Mucosa of stomach (tissue), 1 donor: ENCODE results near the gene SPDL1.
A peak's percentile ranks its signal among the peaks of the same experiment; 100 is the strongest.

ENCODE experiments used
- H3K27me3 ChIP-seq: one replicate; pipeline ENCODE4 v1.7.0; 2013; ENCODE audit warnings: mild to moderate bottlenecking, low read length; ENCODE audit not compliant: control insufficient read depth, insufficient read depth
- H3K36me3 ChIP-seq: one replicate; pipeline ENCODE4 v1.7.0; 2013; ENCODE audit warnings: low read length; ENCODE audit not compliant: control insufficient read depth, insufficient read depth
- H3K4me1 ChIP-seq: one replicate; pipeline ENCODE4 v1.7.0; 2013; ENCODE audit warnings: mild to moderate bottlenecking, low read length; ENCODE audit not compliant: control insufficient read depth, insufficient read depth
- H3K4me3 ChIP-seq: one replicate; pipeline ENCODE4 v1.7.0; 2013; ENCODE audit warnings: low read length
- H3K9ac ChIP-seq: one replicate; pipeline ENCODE4 v1.7.0; 2013; ENCODE audit warnings: mild to moderate bottlenecking, low read length, moderate library complexity
- H3K9me3 ChIP-seq: one replicate; pipeline ENCODE4 v1.7.0; 2013; ENCODE audit warnings: mild to moderate bottlenecking, low read length, moderate library complexity; ENCODE audit not compliant: control insufficient read depth
- donor health status: Pancreatic carcinoma.

SPDL1 gene

DNA sequence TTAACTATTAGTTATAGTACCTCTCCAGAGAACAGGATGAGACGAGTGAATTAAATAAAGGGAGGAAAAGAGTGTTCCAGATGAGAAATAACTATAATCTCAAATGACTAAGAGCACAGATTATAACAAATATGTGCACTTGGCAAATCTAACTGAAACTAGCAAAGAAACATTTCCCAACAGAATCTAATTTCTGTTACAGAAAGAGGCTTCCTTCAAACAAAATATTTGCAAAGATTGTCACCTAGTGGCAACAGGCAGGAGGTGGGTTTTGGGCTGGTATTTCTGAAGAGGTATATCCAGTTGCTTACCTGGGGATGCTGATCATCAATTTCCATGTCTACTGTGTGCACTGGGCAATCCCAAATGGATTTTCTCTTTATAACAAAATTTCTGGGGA is 5.6 kb upstream of the SPDL1 start:
- Histone ChIP-seq H3K9ac (no peak overlapping the region), H3K27me3 (no peaks in the 10 kb centered on the region), H3K4me3 (no peak overlapping the region), H3K9me3 (no peaks in the 10 kb centered on the region), H3K4me1 (peaks cover 4% of the 10 kb centered on the region), H3K36me3 (no peaks in the 10 kb centered on the region)

DNA sequence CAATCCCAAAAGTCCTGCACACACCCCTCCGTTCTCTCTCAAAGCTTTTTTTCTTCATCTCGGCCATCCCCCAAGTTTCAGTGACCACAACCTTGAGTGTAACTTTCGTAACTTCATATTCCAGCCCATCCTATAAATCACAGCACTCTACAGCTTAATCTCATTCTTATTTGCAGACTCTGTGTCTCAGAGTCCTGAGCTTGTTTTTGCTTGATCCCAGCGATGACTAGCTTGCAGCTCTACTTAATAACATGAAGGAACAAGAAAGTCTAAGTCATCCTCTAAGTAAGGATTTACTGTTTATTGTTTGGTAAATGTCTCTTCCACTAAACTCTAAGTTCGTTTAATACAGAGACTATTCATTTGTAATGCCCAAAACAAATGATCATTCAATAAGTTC is 2.6 kb upstream of the SPDL1 start:
- Histone ChIP-seq H3K36me3 (no peaks in the 10 kb centered on the region), H3K9me3 (no peaks in the 10 kb centered on the region), H3K4me1 (no peaks in the 10 kb centered on the region), H3K27me3 (no peaks in the 10 kb centered on the region), H3K4me3 (no peak overlapping the region), H3K9ac (no peak overlapping the region)

DNA sequence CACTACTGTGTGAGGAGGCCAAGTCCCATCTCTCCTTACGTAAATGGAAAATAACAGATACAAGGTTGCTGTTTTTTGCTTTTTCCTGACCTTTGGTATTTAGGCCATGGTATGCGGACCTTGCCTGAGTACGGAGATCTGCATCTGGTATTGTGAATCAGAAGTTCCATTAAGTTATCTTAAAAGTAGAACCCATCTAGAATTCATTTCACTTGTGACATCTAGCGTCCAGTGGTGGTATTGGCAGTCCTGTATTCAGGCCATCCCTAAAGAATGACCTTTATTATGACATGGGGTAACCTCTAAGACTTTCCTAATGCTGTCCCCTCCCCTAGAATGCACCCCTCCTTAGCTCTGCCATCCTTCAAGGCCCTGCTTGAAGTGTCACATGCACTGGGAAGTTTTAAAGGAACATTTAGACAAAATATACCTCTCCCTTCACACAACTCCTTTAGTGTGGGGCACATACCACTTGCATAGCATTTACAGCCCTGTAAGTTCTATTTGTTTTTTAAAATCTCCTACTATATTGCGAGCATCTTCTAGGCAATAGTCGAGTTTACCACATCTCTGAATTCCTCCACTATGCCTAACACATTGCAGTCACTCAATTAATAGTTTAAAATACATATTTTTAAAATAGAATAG is 1.9 kb upstream of the SPDL1 start:
- Histone ChIP-seq H3K9ac (no peak overlapping the region), H3K4me1 (no peaks in the 10 kb centered on the region), H3K36me3 (no peaks in the 10 kb centered on the region), H3K27me3 (no peaks in the 10 kb centered on the region), H3K9me3 (no peaks in the 10 kb centered on the region), H3K4me3 (no peak overlapping the region)

DNA sequence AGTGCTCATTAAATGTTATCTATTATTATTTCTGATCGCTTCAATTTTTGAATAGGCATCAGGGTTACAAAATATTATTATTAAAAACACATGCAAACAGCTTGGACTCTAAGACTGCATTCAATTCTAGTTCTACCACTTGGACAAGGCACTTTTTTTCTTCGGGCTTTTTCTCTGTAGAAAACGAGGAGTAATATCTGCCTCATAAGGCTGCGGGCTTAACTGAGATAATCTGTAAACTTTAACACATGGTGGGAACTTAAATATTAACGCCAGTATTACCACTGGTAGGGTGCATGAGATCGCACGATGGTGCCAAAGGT is 511 bp upstream of the SPDL1 start:
- H3K9ac ChIP-seq = peak overlapping the region; percentile 83

DNA sequence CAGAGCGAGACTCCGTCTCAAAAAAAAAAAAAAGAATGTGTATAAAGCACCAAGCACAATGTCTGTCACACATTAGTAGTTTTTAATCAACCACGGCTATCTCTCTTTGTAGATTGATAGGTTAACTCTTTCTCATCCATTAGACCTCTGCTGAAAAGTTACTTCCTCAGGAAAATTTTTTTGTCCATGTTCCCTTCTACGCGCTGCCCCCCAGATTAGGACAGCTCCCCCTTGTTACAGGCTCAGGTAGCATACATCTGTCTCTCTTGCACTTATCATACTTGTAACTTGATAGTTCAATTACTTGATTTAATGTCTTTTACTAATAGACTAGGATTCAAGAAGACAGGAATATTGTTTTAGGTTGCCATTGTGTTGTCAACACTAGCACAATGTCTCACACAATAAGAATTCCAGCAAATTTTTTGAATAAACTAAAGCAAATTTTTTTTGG is 1.5 kb downstream of the SPDL1 start:
- Histone ChIP-seq H3K36me3 (no peaks in the 10 kb centered on the region), H3K4me3 (no peak overlapping the region), H3K9ac (no peak overlapping the region), H3K27me3 (no peaks in the 10 kb centered on the region), H3K9me3 (no peaks in the 10 kb centered on the region), H3K4me1 (no peaks in the 10 kb centered on the region)

More for the DNA sequence above, 511 bp upstream of the SPDL1 start:
- Histone ChIP-seq H3K4me3 (peak overlapping the region; percentile 83), H3K4me1 (no peaks in the 10 kb centered on the region), H3K27me3 (no peaks in the 10 kb centered on the region), H3K9me3 (no peaks in the 10 kb centered on the region), H3K36me3 (no peaks in the 10 kb centered on the region)

DNA sequence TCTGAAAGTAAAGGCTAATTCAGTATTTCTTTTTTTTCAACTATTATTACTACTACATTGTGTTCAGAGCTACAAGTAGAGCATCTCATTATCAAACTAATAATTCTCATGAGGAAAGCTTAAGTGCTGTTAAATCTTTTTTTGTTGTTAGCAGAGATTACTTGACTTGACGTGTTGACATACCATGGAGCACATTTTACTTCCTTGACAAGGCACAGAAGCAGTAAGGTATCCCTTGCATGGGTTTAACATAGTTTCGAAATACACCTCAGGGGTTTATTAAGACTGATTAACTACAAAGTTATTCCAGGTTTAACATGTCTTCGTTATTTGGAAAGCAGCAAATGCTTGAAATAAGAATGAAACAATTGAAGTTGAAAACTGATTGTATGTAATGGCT is 7.0 kb downstream of the SPDL1 start:
- Histone ChIP-seq H3K4me3 (no peak overlapping the region), H3K36me3 (no peaks in the 10 kb centered on the region), H3K4me1 (peaks cover 10% of the 10 kb centered on the region), H3K27me3 (no peaks in the 10 kb centered on the region), H3K9ac (no peak overlapping the region), H3K9me3 (no peaks in the 10 kb centered on the region)

DNA sequence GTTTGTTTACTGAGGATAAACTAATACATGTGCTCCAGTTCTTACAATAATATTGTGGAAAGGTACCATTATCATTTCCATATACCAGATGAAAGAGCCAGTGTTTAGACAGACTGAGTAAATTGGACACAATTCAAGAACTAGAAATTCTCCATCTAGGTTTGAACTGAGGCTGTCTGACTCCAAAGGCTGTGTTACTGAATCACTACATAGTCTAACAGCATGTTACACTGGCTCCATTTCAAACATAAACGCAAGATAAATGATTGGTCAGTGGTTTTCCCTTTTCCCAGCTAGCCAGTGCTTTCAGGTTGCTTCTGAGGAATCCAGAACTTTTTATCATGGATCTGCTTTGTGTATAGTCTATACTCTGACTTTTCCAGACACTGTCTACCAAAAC is 8.1 kb downstream of the SPDL1 start:
- Histone ChIP-seq H3K27me3 (no peaks in the 10 kb centered on the region), H3K4me3 (no peak overlapping the region), H3K9ac (no peak overlapping the region), H3K36me3 (no peaks in the 10 kb centered on the region), H3K4me1 (peaks cover 10% of the 10 kb centered on the region), H3K9me3 (no peaks in the 10 kb centered on the region)

DNA sequence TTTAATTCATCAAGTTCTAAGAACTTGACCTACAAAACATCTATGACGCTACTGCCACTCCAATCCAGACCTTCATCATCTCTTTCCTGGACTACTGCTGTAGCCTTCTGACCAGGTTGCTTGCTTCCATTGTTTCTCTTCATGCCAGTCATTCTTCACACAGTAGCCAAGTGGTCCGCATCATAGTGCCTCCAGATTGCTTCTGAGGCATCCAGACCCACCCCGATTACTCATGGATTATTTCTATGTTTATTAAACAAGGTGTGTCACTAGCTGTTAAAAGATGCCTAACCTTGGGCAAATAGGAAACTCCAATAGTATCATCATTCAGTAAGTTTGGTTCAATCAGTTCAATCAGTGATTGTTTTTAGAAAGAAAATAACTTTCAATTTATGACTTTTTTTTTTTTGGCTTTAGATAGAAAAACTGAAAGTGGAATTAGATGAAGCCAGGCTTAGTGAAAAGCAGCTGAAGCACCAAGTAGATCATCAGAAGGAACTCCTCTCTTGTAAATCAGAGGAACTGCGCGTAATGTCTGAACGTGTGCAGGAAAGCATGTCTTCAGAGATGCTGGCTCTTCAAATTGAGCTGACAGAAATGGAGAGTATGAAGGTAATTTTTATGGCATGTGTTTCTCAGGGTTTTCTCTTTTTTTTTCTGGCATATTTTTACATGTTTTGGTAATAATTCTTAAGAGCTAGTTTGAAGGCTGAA is 9.5 kb downstream of the SPDL1 start:
- Histone ChIP-seq H3K27me3 (no peaks in the 10 kb centered on the region), H3K9me3 (no peaks in the 10 kb centered on the region), H3K36me3 (no peaks in the 10 kb centered on the region), H3K4me3 (no peak overlapping the region), H3K9ac (no peak overlapping the region), H3K4me1 (peaks cover 15% of the 10 kb centered on the region)

DNA sequence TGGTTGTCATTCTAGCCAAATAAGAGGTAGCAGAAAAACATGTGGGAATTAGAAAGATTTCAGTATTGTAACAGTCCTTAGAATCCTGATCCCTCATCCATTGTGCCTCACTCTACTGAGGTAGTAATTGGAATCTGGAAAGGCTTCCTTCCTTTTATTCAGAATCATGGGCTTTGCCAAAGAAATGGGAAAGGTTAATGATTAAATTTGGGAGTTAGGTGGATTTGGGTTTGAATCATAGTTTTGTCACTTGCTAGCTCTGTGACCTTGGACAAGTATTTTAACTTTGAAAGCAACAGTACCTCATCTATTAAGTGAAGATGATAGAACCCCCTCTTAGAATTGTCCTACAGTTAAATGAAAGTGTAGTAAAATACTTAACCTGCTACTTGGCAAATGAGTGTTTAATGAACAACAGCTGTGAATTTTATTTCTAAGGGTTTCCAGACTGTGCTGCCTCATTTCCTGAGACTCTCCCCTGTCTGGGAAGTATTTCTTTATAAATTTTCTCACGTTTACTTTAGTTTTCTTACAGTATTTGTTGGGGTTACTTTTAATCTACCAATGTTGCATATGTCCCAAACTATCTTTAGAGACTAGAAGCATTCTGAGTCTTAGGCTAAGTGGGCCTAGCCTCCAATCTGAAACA is 11.7 kb downstream of the SPDL1 start:
- H3K27me3 ChIP-seq = no peaks in the 10 kb centered on the region
- H3K9me3 ChIP-seq = no peaks in the 10 kb centered on the region
- no peak overlapping the region for H3K9ac ChIP-seq
- no peak overlapping the region for H3K4me3 ChIP-seq
- H3K36me3 ChIP-seq = no peaks in the 10 kb centered on the region
- H3K4me1 ChIP-seq = peaks cover 20% of the 10 kb centered on the region

DNA sequence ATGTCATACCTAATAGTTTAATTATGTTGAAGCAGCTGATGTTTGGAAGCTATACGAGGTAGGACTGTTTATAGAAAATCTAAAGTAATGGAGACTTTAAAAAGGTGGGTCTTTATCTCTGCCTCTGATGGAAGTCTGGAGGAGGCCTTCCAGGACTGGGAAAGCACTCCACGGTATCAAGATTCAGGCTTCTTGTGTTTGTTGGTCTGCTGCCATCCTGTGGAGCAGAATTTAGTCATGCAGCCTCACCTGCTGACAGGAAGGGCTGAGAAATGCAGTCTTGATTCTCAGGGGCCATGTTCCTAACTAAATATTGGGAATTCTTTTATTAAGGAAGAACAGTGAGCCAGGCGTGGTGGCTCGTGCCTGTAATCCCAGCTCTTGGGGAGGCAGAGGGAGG is 15.9 kb downstream of the SPDL1 start:
- Histone ChIP-seq H3K9ac (no peak overlapping the region), H3K27me3 (no peaks in the 10 kb centered on the region), H3K9me3 (no peaks in the 10 kb centered on the region), H3K4me3 (no peak overlapping the region), H3K4me1 (peaks cover 9% of the 10 kb centered on the region), H3K36me3 (no peaks in the 10 kb centered on the region)

DNA sequence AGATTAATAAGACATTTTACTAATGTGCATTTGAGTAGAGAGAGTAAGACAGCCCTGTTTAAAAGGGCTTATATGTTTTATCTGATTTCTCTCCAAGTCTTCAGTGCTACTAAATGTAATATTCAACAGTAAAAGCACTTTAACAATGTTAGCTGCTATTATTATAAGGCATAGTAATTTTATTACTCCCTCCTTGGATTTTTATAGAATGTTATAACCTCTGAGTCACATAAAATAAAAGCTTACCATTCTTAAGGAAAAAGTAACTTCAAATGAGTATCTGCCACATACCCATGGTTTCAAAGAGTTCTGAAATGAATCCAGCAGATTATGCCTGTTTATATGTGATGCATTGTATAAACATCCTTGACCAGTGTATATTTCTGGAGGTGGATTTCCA is 19.0 kb downstream of the SPDL1 start:
- Histone ChIP-seq H3K9me3 (no peaks in the 10 kb centered on the region), H3K36me3 (no peaks in the 10 kb centered on the region), H3K4me3 (no peak overlapping the region), H3K9ac (no peak overlapping the region), H3K4me1 (peaks cover 9% of the 10 kb centered on the region), H3K27me3 (no peaks in the 10 kb centered on the region)

DNA sequence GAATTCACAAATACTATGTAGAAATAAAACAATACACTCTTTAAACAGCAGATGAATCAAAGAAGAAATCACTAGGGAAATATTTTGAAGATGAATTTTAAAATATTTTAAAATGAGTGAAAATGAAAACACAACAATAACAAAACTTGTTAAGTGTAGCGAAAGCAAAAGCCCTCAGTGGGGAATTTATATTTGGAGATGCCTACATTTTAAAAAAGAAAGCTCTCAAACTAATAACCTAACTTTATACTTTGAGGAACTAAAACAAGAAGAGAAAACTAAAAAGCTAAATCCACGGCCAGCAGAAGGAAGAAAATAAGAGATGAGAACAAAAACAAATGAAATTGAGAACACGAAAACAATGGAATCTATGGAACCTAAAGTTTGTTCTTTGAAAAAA is 22.7 kb downstream of the SPDL1 start:
- H3K4me3 ChIP-seq = no peak overlapping the region
- no peak overlapping the region for H3K9ac ChIP-seq
- H3K9me3 ChIP-seq = no peaks in the 10 kb centered on the region
- H3K4me1 ChIP-seq = no peaks in the 10 kb centered on the region
- no peaks in the 10 kb centered on the region for H3K27me3 ChIP-seq
- H3K36me3 ChIP-seq = no peaks in the 10 kb centered on the region
